GM19463 (cell line): ENCODE data around the gene N4BP2L1.

Experiments used
- ATAC-seq: cut with Tn5 transposase; IDR thresholded peaks from one replicate; pipeline ENCODE4 v1.9.1; 2021; ENCODE audit warnings: mild to moderate bottlenecking, moderate library complexity; ENCODE audit not compliant: unreplicated experiment

The N4BP2L1 gene

GRCh38 chr13:32427852-32428580 is at the start of gene N4BP2L1:
N4BP2L1 (minus strand) TSS chr13:32428130; CDS start chr13:32428082, 48 bp downstream.
- ATAC-seq, result peak; percentile 77

DNA sequence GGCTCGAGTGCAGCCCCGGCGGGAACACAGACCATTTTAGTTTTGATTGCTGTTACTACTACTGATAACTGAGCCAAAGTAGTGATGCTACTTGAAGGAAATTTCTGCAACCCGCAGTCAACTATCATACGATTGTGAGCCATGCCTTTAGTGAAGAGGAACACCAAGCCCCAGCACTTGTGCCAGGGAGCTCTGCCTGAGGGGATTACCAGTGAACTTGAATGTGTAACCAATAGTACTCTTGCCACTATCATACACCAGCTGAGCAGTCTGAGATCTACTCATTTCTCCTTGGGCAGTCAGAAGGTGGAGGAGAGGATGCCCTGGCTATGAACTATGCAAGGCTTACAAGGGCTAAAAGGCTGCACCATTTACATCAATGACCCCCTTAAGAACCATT is 49.0 kb upstream of the N4BP2L1 start:
- ATAC-seq, result no peak

DNA sequence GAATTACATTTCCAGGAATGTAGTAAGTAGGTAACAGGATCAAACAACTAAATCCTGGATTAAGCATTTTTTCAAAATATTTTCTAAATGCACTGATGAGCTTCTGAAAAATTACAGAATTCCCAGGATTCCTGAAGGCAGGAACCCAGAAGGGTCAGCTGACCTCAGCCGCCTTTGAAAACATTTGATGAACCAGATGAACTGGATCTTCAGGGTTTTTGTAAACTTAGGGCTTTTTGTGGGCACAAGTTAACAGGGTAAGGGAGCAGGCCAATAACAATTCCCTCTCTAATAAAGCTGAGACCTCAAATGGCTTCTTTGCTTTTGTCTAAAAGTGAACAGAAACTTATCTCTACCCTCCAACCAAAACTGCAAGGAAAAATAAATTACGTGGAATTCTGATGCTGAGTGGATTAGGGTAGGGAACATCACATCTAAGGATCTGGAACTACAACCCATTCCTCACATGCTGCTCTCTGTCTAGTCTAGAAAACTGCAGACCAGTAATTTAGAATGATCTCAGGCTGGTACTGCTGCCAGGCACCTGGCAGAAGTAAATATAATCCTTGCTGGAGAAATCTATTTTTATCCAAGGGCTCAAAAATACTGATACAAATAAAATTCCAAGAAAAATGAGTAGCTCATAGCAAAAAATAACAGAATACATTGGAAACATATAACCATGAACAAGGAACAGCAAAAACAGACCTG is 48.2 kb upstream of the N4BP2L1 start:
- no peak for ATAC-seq

DNA sequence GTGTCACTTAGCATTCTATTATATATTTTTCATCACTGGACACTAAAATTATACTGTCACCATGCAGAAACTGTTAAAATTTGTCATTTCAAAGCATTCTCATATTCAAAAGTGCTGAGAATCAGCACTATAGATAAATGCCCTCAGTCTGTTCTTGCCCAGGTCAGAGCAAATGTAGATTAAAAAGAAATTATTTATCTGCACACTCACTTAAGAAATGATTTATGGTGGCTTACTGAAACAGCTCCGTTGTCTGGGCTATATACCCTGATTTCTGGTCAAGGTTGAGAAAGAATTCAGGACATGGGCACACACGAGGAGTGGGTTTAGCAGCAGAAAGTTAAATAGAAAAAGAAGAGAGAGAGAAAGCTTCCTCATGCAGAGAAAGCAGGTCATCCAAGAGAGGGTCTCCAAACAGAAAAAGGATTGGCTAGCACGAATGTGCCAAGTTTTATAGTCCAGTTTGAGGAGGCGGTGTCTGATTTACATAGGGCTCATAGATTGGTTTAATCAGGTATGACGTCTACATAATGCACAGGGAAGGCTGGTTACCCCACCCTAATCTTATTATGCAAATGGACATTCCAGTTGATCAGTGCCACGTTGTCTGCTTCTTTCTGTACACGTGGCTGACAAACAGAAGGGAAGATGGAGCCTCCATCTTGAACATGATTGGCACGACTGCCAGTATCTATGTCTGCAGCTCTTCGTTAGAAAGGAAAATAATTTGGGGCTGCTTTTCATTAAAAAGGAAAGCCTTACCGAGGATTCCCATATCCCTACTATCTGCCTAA is 47.3 kb upstream of the N4BP2L1 start:
- ATAC-seq, result no peak

GRCh38 chr13:32473650-32474049 is 45.7 kb upstream of the N4BP2L1 start:
- ATAC-seq, result no peak

- ATAC-seq, result peak; percentile 79
Measured at GRCh38 chr13:32472194-32472621, 44.3 kb upstream of the N4BP2L1 start.

GRCh38 chr13:32471187-32471922 is 43.4 kb upstream of the N4BP2L1 start:
- no peak for ATAC-seq

DNA sequence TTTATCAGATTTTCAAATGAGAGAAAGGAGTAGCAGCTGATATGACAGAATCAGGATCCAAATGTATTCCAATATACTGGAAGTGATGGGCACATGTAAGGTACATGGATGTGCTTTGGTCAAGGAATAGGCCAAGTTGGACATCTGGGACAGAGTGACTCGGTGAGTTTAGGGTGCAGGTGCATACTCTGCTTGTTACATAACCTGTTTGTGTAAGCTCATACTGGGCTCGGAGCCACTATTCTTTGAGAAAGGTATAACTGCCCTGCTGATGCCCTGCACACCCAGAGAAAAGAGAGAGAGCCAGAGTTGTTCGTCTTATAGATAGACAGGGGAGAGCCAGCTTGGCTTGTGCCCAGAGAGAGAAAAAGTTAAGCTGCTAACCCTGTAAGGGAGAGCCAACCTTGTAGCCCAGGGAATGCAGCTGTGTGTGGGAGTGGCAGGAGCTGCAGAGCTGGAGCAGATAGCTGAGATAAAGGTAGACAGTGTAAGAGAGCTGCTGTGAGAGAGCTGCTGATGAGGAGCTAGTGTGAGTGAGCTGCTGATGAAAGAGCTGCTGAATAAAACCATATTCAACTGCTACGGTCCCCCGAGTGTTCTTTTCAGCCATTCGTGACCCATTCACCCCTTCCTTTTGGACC is 40.7 kb upstream of the N4BP2L1 start:
- no peak for ATAC-seq

DNA sequence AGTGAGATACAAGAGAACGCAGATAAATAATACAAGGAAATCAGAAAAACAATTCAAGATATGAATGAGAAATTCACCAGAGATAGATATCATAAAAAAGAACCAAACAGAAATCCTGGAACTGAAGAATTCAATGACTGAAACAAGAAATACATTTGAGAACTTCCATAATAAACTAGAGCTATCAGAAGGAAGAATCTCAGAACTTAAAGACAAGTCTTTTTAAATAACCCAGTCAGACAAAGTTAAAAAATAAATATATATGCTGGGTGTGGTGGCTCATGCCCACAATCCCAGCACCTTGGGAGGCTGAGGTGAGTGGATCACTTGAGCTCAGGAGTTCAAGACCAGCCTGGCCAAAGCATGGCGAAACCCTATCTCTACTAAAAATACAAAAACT is 28.7 kb upstream of the N4BP2L1 start:
- ATAC-seq, result no peak

GRCh38 chr13:32455594-32455903 is 27.6 kb upstream of the N4BP2L1 start:
- no peak for ATAC-seq

GRCh38 chr13:32454886-32455593 is 27.1 kb upstream of the N4BP2L1 start:
- no peak for ATAC-seq

DNA sequence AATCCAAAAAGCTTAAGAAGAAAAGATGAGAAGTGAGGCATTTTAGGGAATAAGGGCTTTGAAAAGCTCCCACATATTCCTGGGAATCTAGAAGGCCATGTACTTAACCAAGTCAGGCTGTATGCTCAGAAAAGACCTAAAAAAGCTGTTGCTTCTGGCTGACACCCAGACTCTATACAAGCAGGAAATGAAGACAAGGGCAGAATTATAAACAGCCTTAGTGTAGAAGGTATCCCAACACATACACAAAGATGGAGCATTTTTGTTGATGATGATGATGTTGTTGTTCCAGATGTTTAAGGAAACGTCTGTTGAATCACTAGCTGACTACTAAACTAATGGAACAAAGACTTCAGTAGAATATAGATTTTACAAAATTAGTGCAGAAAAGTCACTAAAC is 26.1 kb upstream of the N4BP2L1 start:
- no peak for ATAC-seq

- ATAC-seq, result no peak
Measured at GRCh38 chr13:32448972-32449371, 21.0 kb upstream of the N4BP2L1 start.

GRCh38 chr13:32447894-32448623 is 20.1 kb upstream of the N4BP2L1 start:
- no peak for ATAC-seq

DNA sequence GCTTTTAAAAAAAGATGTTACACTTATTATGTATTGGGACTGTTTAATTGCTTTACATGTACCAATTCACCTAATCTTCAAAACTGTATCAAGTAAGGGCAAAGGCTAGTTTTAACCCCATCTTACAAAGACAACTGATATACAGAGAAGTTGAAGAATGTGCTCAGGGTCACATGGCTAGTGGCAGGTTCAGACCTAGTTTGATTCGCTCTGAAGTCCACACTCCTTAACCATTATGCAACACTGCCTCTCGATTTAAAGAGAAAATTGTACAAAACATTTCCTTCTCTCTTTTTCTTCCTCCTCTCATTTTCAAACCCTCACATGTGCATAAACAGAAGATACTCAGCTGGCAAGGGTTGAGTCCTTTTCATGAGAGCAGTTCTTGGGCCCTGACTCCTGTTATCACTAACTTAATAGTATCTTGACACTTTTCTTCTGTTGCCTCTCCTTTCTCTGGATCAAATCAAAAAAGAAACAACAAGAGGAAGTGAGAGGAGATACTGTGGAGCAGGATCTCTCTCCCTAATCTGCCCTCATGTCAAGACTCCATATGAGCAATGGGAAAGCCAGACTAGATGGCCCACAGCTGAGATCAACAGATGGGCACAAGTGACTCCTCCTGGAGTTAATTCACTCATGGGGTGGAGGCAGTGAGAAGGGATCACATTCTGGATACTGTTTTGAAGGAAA is 19.0 kb upstream of the N4BP2L1 start:
- no peak for ATAC-seq

DNA sequence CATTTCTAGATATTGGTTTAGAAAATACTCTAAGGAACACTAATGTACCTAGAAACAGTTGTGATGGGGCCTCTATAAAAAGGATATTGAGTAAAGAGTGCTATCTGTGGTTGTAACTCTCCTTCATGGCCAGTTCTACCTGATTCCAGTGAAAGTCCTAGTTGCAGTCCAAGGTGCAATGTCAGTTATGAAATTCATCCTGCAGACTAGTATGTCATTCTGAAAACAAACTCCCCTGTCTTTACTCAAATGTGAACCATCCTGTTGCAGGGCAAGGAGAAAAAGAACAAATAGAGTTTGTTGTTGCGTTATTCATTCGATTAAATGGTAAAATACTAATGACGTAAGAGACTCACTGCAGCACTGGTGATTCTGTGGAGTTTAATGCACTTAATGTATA is 18.3 kb upstream of the N4BP2L1 start:
- no peak for ATAC-seq

DNA sequence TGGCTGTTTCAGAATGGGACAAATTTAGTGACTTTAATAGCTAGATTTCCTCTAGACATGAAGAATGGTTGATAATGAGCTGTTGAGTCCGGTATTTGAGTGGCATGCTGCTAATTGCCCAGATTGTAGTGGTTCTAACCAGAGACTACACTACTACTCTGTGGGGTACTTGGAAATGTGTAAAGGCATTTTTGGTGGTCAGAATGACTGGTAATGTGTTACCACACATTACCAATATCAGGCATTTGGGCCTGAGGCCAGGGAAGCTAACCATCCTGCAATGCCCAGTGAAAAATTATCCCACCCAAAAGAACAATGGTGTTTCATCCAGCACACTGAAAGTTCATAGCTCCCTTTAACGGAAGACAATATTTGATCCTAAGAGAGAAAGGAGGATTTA is 17.5 kb upstream of the N4BP2L1 start:
- no peak for ATAC-seq

GRCh38 chr13:32443111-32443510 is 15.2 kb upstream of the N4BP2L1 start:
- ATAC-seq, result peak; percentile 77

DNA sequence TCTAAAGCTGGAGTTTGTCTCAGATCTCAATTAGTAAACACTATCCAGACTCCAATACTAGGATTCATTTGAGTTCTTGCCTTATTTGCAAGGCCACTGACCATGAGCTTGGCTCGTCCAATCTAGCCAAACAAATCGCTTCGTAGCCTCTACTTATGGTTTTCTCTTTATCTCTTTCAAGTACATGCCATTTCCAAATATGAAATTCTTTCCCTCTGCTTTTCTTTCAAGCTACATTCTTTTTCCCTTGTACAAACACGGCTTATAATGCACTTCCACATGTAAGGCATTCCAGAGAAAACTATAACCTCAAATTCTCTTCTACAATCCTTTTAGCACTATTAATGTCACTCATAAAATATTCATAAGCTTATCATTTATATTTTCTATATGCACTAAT is 10.9 kb upstream of the N4BP2L1 start:
- ATAC-seq, result no peak
